Measurements from ENCODE around the gene DRC1.

DRC1 gene

GRCh38 chr2:26482211-26483026 is 80.7 kb downstream of the DRC1 start:
- no peak for TF ChIP-seq CTCF (IDR thresholded peaks at IDR 0.05; ENCODE audit: insufficient read depth, low read depth, low read length, missing control alignments)
- no peak for DNase-seq (ENCODE audit: low read depth)
- H3K4me3 ChIP-seq (ENCODE audit: low read depth, low read length): no peak overlapping the region

- H3K4me3 ChIP-seq (ENCODE audit: low read depth, low read length): no peak overlapping the region
- no peak for TF ChIP-seq CTCF (IDR thresholded peaks at IDR 0.05; ENCODE audit: insufficient read depth, low read depth, low read length, missing control alignments)
- DNase-seq (ENCODE audit: low read depth): no peak
Measured at GRCh38 chr2:26483027-26483326, 81.3 kb downstream of the DRC1 start.

GRCh38 chr2:26483516-26483915 is 81.8 kb downstream of the DRC1 start:
- TF ChIP-seq CTCF (IDR thresholded peaks at IDR 0.05; ENCODE audit: insufficient read depth, low read depth, low read length, missing control alignments): no peak
- DNase-seq (ENCODE audit: low read depth): no peak
- no peak overlapping the region for H3K4me3 ChIP-seq (ENCODE audit: low read depth, low read length)

- TF ChIP-seq CTCF (IDR thresholded peaks at IDR 0.05; ENCODE audit: insufficient read depth, low read depth, low read length, missing control alignments): no peak
- DNase-seq (ENCODE audit: low read depth): no peak
- H3K4me3 ChIP-seq (ENCODE audit: low read depth, low read length): no peak overlapping the region
Measured at GRCh38 chr2:26483957-26484565, 82.3 kb downstream of the DRC1 start.

GRCh38 chr2:26484579-26484978 is 82.9 kb downstream of the DRC1 start:
- no peak overlapping the region for H3K4me3 ChIP-seq (ENCODE audit: low read depth, low read length)
- DNase-seq (ENCODE audit: low read depth): no peak
- TF ChIP-seq CTCF (IDR thresholded peaks at IDR 0.05; ENCODE audit: insufficient read depth, low read depth, low read length, missing control alignments): no peak

GRCh38 chr2:26485099-26485498 is 83.4 kb downstream of the DRC1 start:
- TF ChIP-seq CTCF (IDR thresholded peaks at IDR 0.05; ENCODE audit: insufficient read depth, low read depth, low read length, missing control alignments): no peak
- no peak for DNase-seq (ENCODE audit: low read depth)
- no peak overlapping the region for H3K4me3 ChIP-seq (ENCODE audit: low read depth, low read length)
